CD4-positive, alpha-beta T cell treated with Interleukin-17A for 1 hour (primary cell): ENCODE results near the gene DENND4B.

ENCODE experiments used
- DNase-seq: peaks from one replicate; pipeline ENCODE4 v3.0.0-alpha.2; 2020

The DENND4B gene

GRCh38 chr1:153944005-153944826, 2.3 kb downstream of the DENND4B start:
- peak; percentile 57 for DNase-seq

- DNase-seq: no peak
Observed at GRCh38 chr1:153942766-153943549, 3.6 kb downstream of the DENND4B start.

GRCh38 chr1:153941826-153942725, 4.4 kb downstream of the DENND4B start:
- DNase-seq: no peak

GRCh38 chr1:153940756-153941155, 5.8 kb downstream of the DENND4B start:
- DNase-seq: no peak

- DNase-seq: no peak
Observed at GRCh38 chr1:153939476-153939875, 7.0 kb downstream of the DENND4B start.

GRCh38 chr1:153938996-153939395, 7.5 kb downstream of the DENND4B start:
- DNase-seq: no peak

GRCh38 chr1:153937331-153937730, 9.2 kb downstream of the DENND4B start:
- no peak for DNase-seq

- no peak for DNase-seq
Observed at GRCh38 chr1:153936011-153936802, 10.3 kb downstream of the DENND4B start.

GRCh38 chr1:153934746-153935145, 11.8 kb downstream of the DENND4B start:
- DNase-seq: no peak

GRCh38 chr1:153933955-153934354, 12.6 kb downstream of the DENND4B start:
- no peak for DNase-seq

GRCh38 chr1:153933430-153933829, 13.1 kb downstream of the DENND4B start:
- DNase-seq: no peak

- no peak for DNase-seq
Observed at GRCh38 chr1:153932156-153933131, 14.1 kb downstream of the DENND4B start.

GRCh38 chr1:153929981-153930948, 16.3 kb downstream of the DENND4B start:
- DNase-seq: no peak

- DNase-seq: no peak
Observed at GRCh38 chr1:153929426-153929825, 17.1 kb downstream of the DENND4B start.

GRCh38 chr1:153928791-153929341, 17.7 kb downstream of the DENND4B start:
- no peak for DNase-seq

GRCh38 chr1:153928245-153928644, 18.3 kb downstream of the DENND4B start:
- no peak for DNase-seq

- no peak for DNase-seq
Observed at GRCh38 chr1:153926405-153926804, 20.1 kb downstream of the DENND4B start.

GRCh38 chr1:153922972-153923925, 23.3 kb downstream of the DENND4B start, which contains the start of gene GATAD2B:
Gene GATAD2B, minus strand, starts transcription at chr1:153922972. Its CDS starts 94,625 bp downstream, at chr1:153828347.
- DNase-seq: peak; percentile 100
